Measurements from ENCODE around the gene VPS36. TPM values are rescaled to one million over a fixed set of nuclear protein-coding genes. Genes with fewer than 3 reads are reported as not detected.

The VPS36 gene, protein sequence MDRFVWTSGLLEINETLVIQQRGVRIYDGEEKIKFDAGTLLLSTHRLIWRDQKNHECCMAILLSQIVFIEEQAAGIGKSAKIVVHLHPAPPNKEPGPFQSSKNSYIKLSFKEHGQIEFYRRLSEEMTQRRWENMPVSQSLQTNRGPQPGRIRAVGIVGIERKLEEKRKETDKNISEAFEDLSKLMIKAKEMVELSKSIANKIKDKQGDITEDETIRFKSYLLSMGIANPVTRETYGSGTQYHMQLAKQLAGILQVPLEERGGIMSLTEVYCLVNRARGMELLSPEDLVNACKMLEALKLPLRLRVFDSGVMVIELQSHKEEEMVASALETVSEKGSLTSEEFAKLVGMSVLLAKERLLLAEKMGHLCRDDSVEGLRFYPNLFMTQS
- total RNA-seq (2011; cell fraction: chromatin; rRNA removed; ENCODE audit: low replicate concordance): 37.8 and 110 TPM in 2 replicates
- total RNA-seq (2011; cell fraction: nucleolus; rRNA removed): 16.7 and 18.0 TPM in 2 replicates
- total RNA-seq (2011; cell fraction: nucleoplasm; rRNA removed): 44.4 and 68.8 TPM in 2 replicates
- total RNA-seq (2014; rRNA removed): 21.6 and 23.7 TPM in 2 replicates
- 29.8 and 31.6 TPM in 2 replicates for total RNA-seq (2014; rRNA removed; fragmentation: Illumina TruSeq; extraction: Trizol)
- total RNA-seq (2015; rRNA removed; fragmentation: Illumina TruSeq; extraction: Trizol): 29.3 and 30.6 TPM in 2 replicates
- 22.5 and 24.6 TPM in 2 replicates for total RNA-seq (2021)
- polyA plus RNA-seq (2011; rRNA removed): 18.8 and 24.6 TPM in 2 replicates
- 6.4 and 12.6 TPM in 2 replicates for polyA plus RNA-seq (2011; cell fraction: cytosol; rRNA removed)
- 31.2 and 44.9 TPM in 2 replicates for polyA plus RNA-seq (2011; cell fraction: nucleus; rRNA removed)
- 14.7 and 22.9 TPM in 2 replicates for polyA plus RNA-seq (2012)
- 22.5 and 28.1 TPM in 2 replicates for polyA plus RNA-seq (2014; fragmentation: Illumina TruSeq; extraction: Trizol)
- polyA plus RNA-seq (2014; fragmentation: Nextera tagmentation; extraction: Ambion mirVana): 10 to 100 TPM in 1 of 2 experiments, 1 to 10 TPM in 1; 8.4 to 12.2 TPM
- 20.3 and 24.0 TPM in 2 replicates for polyA plus RNA-seq (2014; rRNA removed)
- 20.3 and 24.2 TPM in 2 replicates for polyA minus RNA-seq (2011; rRNA and poly(A)+ RNA removed)
- 10.3 and 10.6 TPM in 2 replicates for polyA minus RNA-seq (2011; cell fraction: cytosol; rRNA and poly(A)+ RNA removed)
- polyA minus RNA-seq (2011; cell fraction: nucleus; rRNA and poly(A)+ RNA removed): 14.4 and 31.3 TPM in 2 replicates
- percentile 76 among the genes with signal in this experiment for Bru-seq, nascent RNA
- percentile 87 among the genes with signal in this experiment for BruChase-seq, experiment 1, labeled RNA remaining after a 2-hour chase
- percentile 90 among the genes with signal in this experiment for BruChase-seq, experiment 2, labeled RNA remaining after a 6-hour chase
- long read RNA-seq, experiment 1, full-length matches to known transcripts: 45 of 104 reads
- long read RNA-seq, experiment 1, partial matches to known transcripts: 16 of 104 reads
- long read RNA-seq, experiment 1, other reads (novel, unspliced or antisense): 43 of 104 reads
- long read RNA-seq, experiment 2, full-length matches to known transcripts: 2 of 16 reads
- long read RNA-seq, experiment 2, partial matches to known transcripts: 1 of 16 reads
- long read RNA-seq, experiment 2, other reads (novel, unspliced or antisense): 13 of 16 reads
- long read RNA-seq, experiment 3, full-length matches to known transcripts: 10 of 20 reads
- long read RNA-seq, experiment 3, partial matches to known transcripts: 7 of 20 reads
- long read RNA-seq, experiment 3, other reads (novel, unspliced or antisense): 3 of 20 reads

DNA sequence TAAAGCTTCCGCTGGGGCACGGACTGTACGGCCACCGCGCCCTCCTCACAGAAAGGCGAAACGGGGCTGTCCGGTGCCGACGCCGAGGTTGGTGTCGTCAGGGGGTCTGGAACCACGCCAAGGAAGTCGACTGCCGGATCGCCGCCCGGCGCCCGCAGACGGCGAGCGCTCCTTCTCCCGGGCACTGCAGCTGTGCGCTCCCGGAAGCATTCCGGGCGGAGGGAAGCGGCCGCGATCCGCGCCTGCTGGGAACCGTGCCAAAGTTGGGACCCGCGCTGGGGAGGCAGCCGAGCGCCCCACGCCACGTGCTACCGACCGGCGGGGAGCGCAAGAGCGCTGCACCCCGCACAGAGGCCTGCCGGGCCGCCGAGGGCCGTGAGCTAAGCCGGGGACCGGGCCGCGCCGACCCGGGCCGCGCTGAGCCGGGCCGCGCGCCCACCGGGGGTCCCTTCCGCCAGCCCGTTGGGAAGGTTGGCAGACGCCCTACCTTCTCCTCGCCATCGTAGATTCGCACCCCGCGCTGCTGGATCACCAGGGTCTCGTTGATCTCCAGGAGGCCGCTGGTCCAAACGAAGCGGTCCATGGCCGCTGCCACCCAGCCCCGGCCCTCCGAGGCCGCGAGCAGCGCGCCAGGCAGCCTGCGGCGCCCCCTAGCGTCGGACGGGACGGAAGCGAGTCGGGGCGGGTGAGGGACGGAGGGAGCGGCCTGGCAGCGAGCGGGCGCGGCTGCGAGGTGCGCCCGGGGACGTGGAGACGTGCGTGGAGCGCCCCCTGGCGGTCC, at the start of gene VPS36:
VPS36 (minus strand) TSS at position 623 of the 781 bp plus-strand sequence; CDS start at position 583, 40 bp downstream.
- Histone ChIP-seq H3K4me3 (peak within 1 kb of the TSS; percentile 87), H3K27ac (ENCODE audit: extremely low read depth, low read depth, low read length) (peak within 1 kb of the TSS; percentile 93), H3K36me3 (ENCODE audit: control insufficient read depth, insufficient read depth, low read length) (peaks cover 17% of the 10 kb centered on the region; the same call in 2 of the 3 replicates), H3K9me1 (ENCODE audit: control insufficient read depth, insufficient read depth, low read length) (no peaks in the 10 kb centered on the region), H3K9ac (ENCODE audit: insufficient read depth in 1 of 2, low read depth in 2 of 2, low read length in 2 of 2) (peak within 1 kb of the TSS; percentile 89 to 98), H3K27me3 (ENCODE audit: control insufficient read depth in 2 of 2, insufficient read depth in 2 of 2, low read length in 2 of 2) (no peaks in the 10 kb centered on the region), H4K20me1 (replicated peaks; ENCODE audit: control insufficient read depth, insufficient read depth, low read length) (no peaks in the 10 kb centered on the region), H3K4me2 (ENCODE audit: insufficient read depth, low read length) (peak within 1 kb of the TSS; percentile 79), H2AFZ (ENCODE audit: low read depth, low read length) (peak within 1 kb of the TSS; percentile 95), H3K9me3 (replicated peaks; ENCODE audit: control insufficient read depth, insufficient read depth, low read depth, low read length) (no peaks in the 10 kb centered on the region; the same call in 1 of the 2 replicates), H3K4me1 (replicated peaks in 1 of 2; ENCODE audit: control insufficient read depth in 2 of 2, insufficient read depth in 2 of 2, low read length in 2 of 2) (peaks cover 0 to 9% of the 10 kb centered on the region in 2 experiments; a peak in 4 of 5 replicates), H3K79me2 (ENCODE audit: control insufficient read depth, insufficient read depth, low read length) (peaks cover 48% of the 10 kb centered on the region)
- intact Hi-C loops (cut with micrococcal nuclease) (loop anchor here (2.0 to 10.0 kb wide), 4 partner anchors 103 to 455 kb away; partner anchors contain the start of genes NEK3 and SUGT1), in situ Hi-C loops (cut with MboI) (no loop called here)
- ChIA-PET CTCF (ENCODE audit: low intra/inter-chr PET ratio) (interaction anchor here (0.7 to 0.8 kb wide), 2 partner anchors 323 to 531 kb away, joined by 3 read pairs; no protein-coding TSS in a partner anchor), POLR2A (interaction anchor here (0.6 to 1.5 kb wide), 3 partner anchors 9 to 101 kb away, joined by 3 to 7 read pairs (median 5); no protein-coding TSS in a partner anchor)
- no TSS peak for BruUV-seq (replicated peaks)
- FAIRE-seq (no peak), DNase-seq (ENCODE audit: extremely low read depth in 1 of 4, low spot score in 3 of 4) (peak; percentile 78 to 95 (median 84)), ATAC-seq (peak; percentile 87)
- under 1% methylated on average over 54 of the region's 105 CpGs for WGBS (ENCODE audit: insufficient coverage, low coverage, missing lambda C conversion rate)
- peak; percentile 58 for TF ChIP-seq POLR2B (IDR thresholded peaks at IDR 0.05; ENCODE audit: low read depth, partially characterized antibody)
- TF ChIP-seq, protein P1, sequence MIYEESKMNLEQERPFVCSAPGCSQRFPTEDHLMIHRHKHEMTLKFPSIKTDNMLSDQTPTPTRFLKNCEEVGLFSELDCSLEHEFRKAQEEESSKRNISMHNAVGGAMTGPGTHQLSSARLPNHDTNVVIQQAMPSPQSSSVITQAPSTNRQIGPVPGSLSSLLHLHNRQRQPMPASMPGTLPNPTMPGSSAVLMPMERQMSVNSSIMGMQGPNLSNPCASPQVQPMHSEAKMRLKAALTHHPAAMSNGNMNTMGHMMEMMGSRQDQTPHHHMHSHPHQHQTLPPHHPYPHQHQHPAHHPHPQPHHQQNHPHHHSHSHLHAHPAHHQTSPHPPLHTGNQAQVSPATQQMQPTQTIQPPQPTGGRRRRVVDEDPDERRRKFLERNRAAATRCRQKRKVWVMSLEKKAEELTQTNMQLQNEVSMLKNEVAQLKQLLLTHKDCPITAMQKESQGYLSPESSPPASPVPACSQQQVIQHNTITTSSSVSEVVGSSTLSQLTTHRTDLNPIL (CRISPR knock-in tag; IDR thresholded peaks at IDR 0.05): no peak
- no peak for TF ChIP-seq NFATC3 (IDR thresholded peaks at IDR 0.05)
- TF ChIP-seq, protein P2, sequence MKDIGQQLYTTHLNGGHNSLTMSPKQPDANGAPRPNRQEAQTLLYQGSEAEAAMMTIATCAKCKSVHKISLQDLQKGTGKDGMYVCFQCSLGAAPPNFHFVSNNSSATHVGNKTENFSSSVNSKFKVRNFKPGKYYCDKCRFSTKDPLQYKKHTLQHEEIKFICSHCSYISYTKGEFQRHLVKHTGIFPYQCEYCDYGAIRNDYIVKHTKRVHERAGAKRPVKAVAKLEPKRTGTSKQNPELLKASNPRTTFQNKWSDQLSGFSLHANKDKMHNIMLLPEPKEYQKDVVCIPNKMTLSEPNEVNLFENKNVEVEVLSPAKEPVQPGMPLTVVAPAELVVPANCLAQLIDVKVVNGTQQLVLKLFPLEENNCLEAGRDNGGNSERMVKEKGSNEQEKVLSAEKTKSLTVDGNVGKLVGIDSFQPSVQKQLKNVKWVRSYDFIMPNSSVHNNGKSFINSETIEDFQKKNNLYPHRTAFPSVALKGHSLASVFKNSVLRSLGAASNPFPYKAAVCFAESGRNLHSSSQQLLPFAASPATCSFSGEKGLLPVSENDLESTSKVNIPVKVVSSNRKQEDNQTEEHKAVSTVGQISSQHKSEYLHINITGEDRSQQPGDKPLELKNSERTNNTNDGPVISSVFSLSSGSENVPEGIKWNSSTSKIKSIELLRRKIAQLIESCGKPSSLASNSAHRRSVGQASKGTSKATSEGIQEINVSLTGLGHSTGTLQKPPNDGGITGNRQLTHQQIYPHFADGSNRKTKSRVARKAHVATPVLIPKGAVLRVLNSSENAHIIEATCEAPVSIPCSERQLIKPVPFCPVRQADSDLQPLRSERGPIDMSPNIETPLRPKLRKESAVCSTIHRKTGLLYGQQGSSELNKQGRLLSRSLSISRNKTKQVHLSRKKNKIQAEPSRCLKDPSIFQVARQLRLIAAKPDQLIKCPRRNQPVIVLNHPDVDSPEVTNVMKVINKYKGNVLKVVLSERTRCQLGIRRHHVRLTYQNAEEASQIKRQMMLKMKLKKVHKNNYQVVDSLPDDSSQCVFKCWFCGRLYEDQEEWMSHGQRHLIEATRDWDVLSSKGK (CRISPR knock-in tag; IDR thresholded peaks at IDR 0.05): no peak
- TF ChIP-seq, protein P3, sequence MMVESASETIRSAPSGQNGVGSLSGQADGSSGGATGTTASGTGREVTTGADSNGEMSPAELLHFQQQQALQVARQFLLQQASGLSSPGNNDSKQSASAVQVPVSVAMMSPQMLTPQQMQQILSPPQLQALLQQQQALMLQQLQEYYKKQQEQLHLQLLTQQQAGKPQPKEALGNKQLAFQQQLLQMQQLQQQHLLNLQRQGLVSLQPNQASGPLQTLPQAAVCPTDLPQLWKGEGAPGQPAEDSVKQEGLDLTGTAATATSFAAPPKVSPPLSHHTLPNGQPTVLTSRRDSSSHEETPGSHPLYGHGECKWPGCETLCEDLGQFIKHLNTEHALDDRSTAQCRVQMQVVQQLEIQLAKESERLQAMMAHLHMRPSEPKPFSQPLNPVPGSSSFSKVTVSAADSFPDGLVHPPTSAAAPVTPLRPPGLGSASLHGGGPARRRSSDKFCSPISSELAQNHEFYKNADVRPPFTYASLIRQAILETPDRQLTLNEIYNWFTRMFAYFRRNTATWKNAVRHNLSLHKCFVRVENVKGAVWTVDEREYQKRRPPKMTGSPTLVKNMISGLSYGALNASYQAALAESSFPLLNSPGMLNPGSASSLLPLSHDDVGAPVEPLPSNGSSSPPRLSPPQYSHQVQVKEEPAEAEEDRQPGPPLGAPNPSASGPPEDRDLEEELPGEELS (CRISPR knock-in tag; IDR thresholded peaks at IDR 0.05; ENCODE audit: borderline replicate concordance): 0 out of 2 replicates have a peak, but pooled peaks have one; percentile 36
